DND-41 (cell line): ENCODE data around the gene PSMA6.

Source experiments
- ATAC-seq: fragments of 200-7000 bp; cut with Tn5 transposase; 3 replicates; pipeline ENCODE4 v1.9.1; 2021; ENCODE audit warnings: low read depth; ENCODE audit not compliant: insufficient read depth
- DNase-seq: peaks from one replicate; pipeline ENCODE4 v3.0.0-alpha.2; 2020
- H2AFZ ChIP-seq: 2 replicates; pipeline ENCODE4 v1.6.0; 2012; ENCODE audit warnings: low read depth, low read length
- H3K27ac ChIP-seq: 2 replicates; pipeline ENCODE4 v1.5.1; 2012; ENCODE audit warnings: low read length, inconsistent platforms
- H3K27me3 ChIP-seq: fragments of 200-600 bp; sonication (generic); 2 replicates; pipeline ENCODE4 v1.6.0; 2012; ENCODE audit warnings: low read length, mild to moderate bottlenecking, inconsistent platforms; ENCODE audit not compliant: insufficient read depth, poor library complexity
- H3K36me3 ChIP-seq: 2 replicates; pipeline ENCODE4 v1.5.1; 2012; ENCODE audit warnings: low read length, inconsistent platforms; ENCODE audit not compliant: insufficient read depth
- H3K4me1 ChIP-seq: 2 replicates; pipeline ENCODE4 v1.5.1; 2012; ENCODE audit warnings: mild to moderate bottlenecking, low read length; ENCODE audit not compliant: insufficient read depth
- H3K4me2 ChIP-seq: 2 replicates; pipeline ENCODE4 v1.6.0; 2012; ENCODE audit warnings: mild to moderate bottlenecking, moderate library complexity, low read length, inconsistent platforms; ENCODE audit not compliant: insufficient read depth
- H3K4me3 ChIP-seq, 2 experiments: fragments of 200-600 bp in 1 of 2; shearing (Covaris generic) in 1 of 2; 2 replicates each; pipeline ENCODE4 v1.5.1; 2012 to 2016; ENCODE audit warnings: inconsistent platforms in 2 of 2, low read length in 2 of 2, mild to moderate bottlenecking in 2 of 2, low read depth in 1 of 2, moderate library complexity in 1 of 2
- H3K79me2 ChIP-seq: 2 replicates; pipeline ENCODE4 v1.6.0; 2012; ENCODE audit warnings: low read length, inconsistent platforms; ENCODE audit not compliant: insufficient read depth
- H3K9ac ChIP-seq: 2 replicates; pipeline ENCODE4 v1.6.0; 2012; ENCODE audit warnings: low read depth, mild to moderate bottlenecking, inconsistent platforms, low read length, moderate library complexity
- H3K9me3 ChIP-seq: 2 replicates; pipeline ENCODE4 v1.5.1; 2012; ENCODE audit warnings: low read length, moderate library complexity, mild to moderate bottlenecking, inconsistent platforms; ENCODE audit not compliant: insufficient read depth, severe bottlenecking
- H4K20me1 ChIP-seq: 2 replicates; pipeline ENCODE4 v1.6.0; 2012; ENCODE audit warnings: low read length; ENCODE audit not compliant: insufficient read depth
- CTCF ChIP-seq: IDR thresholded peaks from 2 replicates; pipeline ENCODE4 v1.5.1; 2012; ENCODE audit warnings: borderline replicate concordance, low read length, moderate library complexity, mild to moderate bottlenecking; ENCODE audit not compliant: poor library complexity, severe bottlenecking; ENCODE audit errors: extremely low read depth
- EZH2 ChIP-seq: IDR thresholded peaks from 3 replicates; pipeline ENCODE4 v1.6.1; 2012; ENCODE audit warnings: borderline replicate concordance, low read depth, mild to moderate bottlenecking, moderate library complexity, low read length, inconsistent platforms; ENCODE audit not compliant: severe bottlenecking

The PSMA6 gene

DNA sequence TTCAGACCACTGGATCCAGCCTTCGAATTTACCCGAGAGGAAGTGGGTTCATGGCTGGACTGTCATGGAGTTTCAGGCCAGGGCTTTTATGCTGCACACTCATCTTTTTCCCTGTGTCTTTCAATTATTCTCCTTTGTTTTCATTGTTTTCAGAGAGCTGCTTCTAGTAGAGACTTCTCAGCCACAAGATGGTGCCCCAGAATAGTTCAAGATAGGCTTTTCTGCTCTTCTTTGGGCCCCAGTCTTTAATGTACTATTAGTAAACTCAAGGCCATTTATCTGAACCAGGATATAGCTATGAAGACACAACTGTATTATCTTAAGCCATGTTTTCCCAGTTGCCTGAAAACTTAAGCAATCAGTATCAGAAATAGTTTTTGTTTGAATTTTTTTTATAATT is 30.4 kb upstream of the PSMA6 start:
- no peak overlapping the region for H2AFZ ChIP-seq
- no peaks in the 10 kb centered on the region for H4K20me1 ChIP-seq
- DNase-seq (no peak), ATAC-seq (peak; percentile 70)
- no peak overlapping the region for H3K9ac ChIP-seq
- no peak overlapping the region for H3K4me2 ChIP-seq
- no peaks in the 10 kb centered on the region; the same call in 1 of the 2 replicates for H3K79me2 ChIP-seq
- H3K9me3 ChIP-seq = no peaks in the 10 kb centered on the region
- no peak for TF ChIP-seq EZH2
- TF ChIP-seq CTCF = peak; percentile 52
- no peaks in the 10 kb centered on the region for H3K4me1 ChIP-seq
- H3K27ac ChIP-seq = 0 out of 2 replicates have a peak overlapping the region, but pooled peaks have one; percentile 21
- H3K36me3 ChIP-seq = peaks cover 13% of the 10 kb centered on the region
- no peaks in the 10 kb centered on the region for H3K27me3 ChIP-seq
- no peak overlapping the region for H3K4me3 ChIP-seq

DNA sequence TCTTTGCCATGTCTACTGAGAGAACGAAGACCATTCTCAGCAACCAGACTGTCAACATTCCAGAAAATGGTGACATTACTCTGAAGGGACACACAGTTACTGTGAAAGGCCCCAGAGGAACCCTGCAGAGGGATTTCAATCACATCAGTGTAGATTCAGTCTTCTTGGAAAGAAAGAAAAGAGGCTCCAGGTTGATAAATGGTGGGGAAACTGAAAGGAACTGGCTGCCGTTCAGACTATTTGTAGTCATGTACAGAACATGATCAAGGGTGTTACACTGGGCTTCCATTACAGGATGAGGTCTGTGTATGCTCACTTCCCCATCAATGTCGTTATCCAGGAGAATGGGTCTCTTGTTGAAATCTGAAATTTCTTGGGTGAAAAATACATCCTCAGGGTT is 29.7 kb upstream of the PSMA6 start:
- Histone ChIP-seq H3K36me3 (peaks cover 18% of the 10 kb centered on the region), H3K9me3 (no peaks in the 10 kb centered on the region), H3K4me1 (no peaks in the 10 kb centered on the region), H3K4me2 (no peak overlapping the region), H3K27ac (peak overlapping the region; percentile 3; the same call in 1 of the 2 replicates), H4K20me1 (no peaks in the 10 kb centered on the region), H3K9ac (no peak overlapping the region), H3K4me3 (no peak overlapping the region), H2AFZ (no peak overlapping the region), H3K79me2 (no peaks in the 10 kb centered on the region; the same call in 1 of the 2 replicates), H3K27me3 (no peaks in the 10 kb centered on the region)
- DNase-seq = no peak
- no peak for TF ChIP-seq CTCF
- TF ChIP-seq EZH2 = no peak
- ATAC-seq = no peak

DNA sequence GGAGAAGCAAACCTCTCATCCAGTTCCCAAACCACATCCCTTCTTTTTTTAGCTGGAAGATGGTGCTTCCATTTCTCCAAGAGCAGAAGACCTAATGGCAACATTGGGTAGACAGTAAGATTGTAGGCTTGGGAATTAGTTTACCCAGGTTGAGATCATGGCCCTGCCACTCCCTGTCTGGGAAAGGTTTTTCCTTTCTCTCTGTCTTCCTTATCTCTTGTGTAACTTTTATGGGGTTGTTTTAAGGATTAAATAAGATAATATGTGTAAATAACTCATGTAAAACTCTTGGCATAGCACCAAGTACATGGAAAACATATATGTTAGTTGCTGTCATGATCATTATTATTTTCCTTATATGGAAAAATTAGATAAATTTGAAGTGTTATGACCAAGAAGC is 23.2 kb upstream of the PSMA6 start:
- ATAC-seq = no peak
- Histone ChIP-seq H3K9ac (no peak overlapping the region), H3K36me3 (peaks cover 48% of the 10 kb centered on the region), H2AFZ (no peak overlapping the region), H3K27ac (no peak overlapping the region), H3K4me1 (no peaks in the 10 kb centered on the region), H3K4me2 (no peak overlapping the region), H3K9me3 (no peaks in the 10 kb centered on the region), H3K27me3 (no peaks in the 10 kb centered on the region), H3K79me2 (no peaks in the 10 kb centered on the region), H3K4me3 (no peak overlapping the region), H4K20me1 (no peaks in the 10 kb centered on the region)
- TF ChIP-seq CTCF = no peak
- no peak for TF ChIP-seq EZH2
- no peak for DNase-seq

- H3K27ac ChIP-seq = no peak overlapping the region
- no peak overlapping the region for H3K9ac ChIP-seq
- no peak for TF ChIP-seq EZH2
- no peaks in the 10 kb centered on the region for H3K9me3 ChIP-seq
- ATAC-seq = no peak
- no peaks in the 10 kb centered on the region for H3K27me3 ChIP-seq
- no peak overlapping the region for H2AFZ ChIP-seq
- no peaks in the 10 kb centered on the region for H3K79me2 ChIP-seq
- H3K4me3 ChIP-seq = no peak overlapping the region
- H3K36me3 ChIP-seq = peaks cover 32% of the 10 kb centered on the region
- H3K4me2 ChIP-seq = no peak overlapping the region
- no peaks in the 10 kb centered on the region for H4K20me1 ChIP-seq
- H3K4me1 ChIP-seq = peaks cover 8% of the 10 kb centered on the region; the same call in 1 of the 2 replicates
- DNase-seq = no peak
These were observed 17.4 kb upstream of the PSMA6 start for GRCh38 chr14:35274805-35275204.
